ENCODE data around the gene SLC9A9. TPM values are rescaled to one million over a fixed set of nuclear protein-coding genes. Genes with fewer than 3 reads are reported as not detected.

SLC9A9 gene
- polyA plus RNA-seq, 1 experiment = 13.4 TPM

DNA sequence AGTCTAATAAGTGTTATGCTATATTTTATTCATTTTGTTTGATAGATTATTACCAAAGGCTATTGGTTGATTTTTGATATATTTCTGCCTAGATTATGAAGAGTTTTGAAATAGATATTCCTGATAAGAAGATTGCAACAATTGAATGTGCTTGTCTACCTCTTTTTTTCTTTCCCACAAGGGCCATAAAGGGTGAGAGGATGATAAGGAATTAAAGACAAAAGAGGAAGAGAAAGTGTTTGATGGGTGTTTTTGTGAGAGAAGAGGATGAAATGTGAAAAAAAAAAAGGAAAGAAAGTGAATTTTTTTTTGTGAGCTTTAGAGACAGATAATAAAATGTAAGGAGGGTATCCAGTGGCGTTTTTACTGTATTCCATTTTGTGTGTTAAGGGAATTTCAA is 484.3 kb downstream of the SLC9A9 start:
- CTCF ChIA-PET = no interaction called here
- no peak for TF ChIP-seq CTCF (IDR thresholded peaks at IDR 0.05; ENCODE audit: low read depth, low read length)

DNA sequence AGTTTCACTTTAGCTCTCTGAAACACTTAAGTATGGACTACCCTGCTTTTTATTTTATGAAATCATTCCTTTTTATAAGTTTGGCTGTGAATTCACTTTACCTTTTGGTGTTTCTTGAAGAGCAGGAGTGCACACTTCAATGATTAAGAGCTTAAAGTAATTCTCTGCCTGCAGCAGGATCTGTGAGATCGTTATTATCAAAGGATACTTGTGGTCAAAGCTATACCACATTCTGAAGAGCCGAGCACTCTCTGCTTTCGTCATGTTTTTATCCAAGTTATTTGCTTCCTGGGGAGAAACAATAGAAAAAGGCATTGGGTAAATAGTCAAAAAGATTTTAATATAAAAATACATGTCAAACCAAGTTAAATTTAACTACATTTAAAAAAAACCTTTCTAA is 485.0 kb downstream of the SLC9A9 start:
- CTCF ChIA-PET = no interaction called here

More for the DNA sequence above, 484.3 kb downstream of the SLC9A9 start:
- Histone ChIP-seq H3K4me3 (ENCODE audit: low read depth, low read length) (no peak overlapping the region), H3K27ac (ENCODE audit: low read depth, low read length) (no peak overlapping the region), H3K27me3 (ENCODE audit: control insufficient read depth, insufficient read depth, low read length) (no peaks in the 10 kb centered on the region), H3K9me3 (ENCODE audit: control insufficient read depth, insufficient read depth, low read length) (no peaks in the 10 kb centered on the region)
- POLR2A ChIA-PET = no interaction called here
- no peak for DNase-seq (ENCODE audit: low read depth, low spot score)

DNA sequence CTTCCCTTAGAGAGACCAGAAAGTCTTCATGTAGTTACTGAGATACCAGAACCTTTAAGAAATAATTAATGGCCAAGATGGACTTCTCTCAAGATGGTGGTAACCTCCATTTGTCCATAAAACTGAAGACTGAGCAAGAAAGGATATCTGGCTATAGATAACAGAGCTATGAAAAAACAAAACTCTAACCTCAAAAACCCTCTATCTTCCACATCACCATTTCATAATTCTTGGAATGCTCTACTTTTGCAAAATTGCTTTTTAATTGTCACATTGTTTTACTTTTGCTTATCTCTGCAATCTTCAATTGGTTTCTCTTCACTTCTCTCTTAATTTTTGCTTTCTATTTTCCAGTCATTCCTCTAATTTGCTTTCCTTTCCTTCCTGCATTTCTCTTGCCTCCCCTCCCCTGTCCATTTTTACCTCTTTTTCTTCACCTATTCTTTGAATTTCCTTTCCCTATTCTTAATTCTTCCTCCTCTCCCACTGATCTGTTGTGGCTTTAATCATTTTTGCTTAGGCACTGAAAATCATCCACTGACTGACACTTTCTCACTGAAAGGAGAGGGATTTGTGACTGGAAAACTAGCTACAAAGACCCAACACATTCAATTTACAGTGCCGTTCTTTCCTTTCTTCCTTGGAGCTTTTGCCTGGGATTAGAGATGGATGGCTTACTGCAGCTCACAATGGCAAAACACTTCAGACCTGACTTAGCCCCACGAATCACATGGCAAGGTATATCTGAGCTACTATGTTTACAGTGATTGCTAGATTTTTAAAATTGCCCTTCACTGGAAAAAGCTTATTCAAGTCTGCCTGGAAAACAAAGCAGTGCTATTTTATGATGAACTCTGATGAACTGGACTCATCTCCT is 485.9 kb downstream of the SLC9A9 start:
- POLR2A ChIA-PET = no interaction called here
- Histone ChIP-seq H3K27ac (ENCODE audit: low read depth, low read length) (no peak overlapping the region), H3K9me3 (ENCODE audit: control insufficient read depth, insufficient read depth, low read length) (no peaks in the 10 kb centered on the region), H3K4me3 (ENCODE audit: low read depth, low read length) (no peak overlapping the region), H3K27me3 (ENCODE audit: control insufficient read depth, insufficient read depth, low read length) (no peaks in the 10 kb centered on the region)
- no peak for TF ChIP-seq CTCF (IDR thresholded peaks at IDR 0.05; ENCODE audit: low read depth, low read length)
- CTCF ChIA-PET = no interaction called here
- DNase-seq (ENCODE audit: low read depth, low spot score) = no peak

More for the DNA sequence above, 485.0 kb downstream of the SLC9A9 start:
- TF ChIP-seq CTCF (IDR thresholded peaks at IDR 0.05; ENCODE audit: low read depth, low read length) = no peak
- no peak for DNase-seq (ENCODE audit: low read depth, low spot score)
- no peaks in the 10 kb centered on the region for H3K27me3 ChIP-seq (ENCODE audit: control insufficient read depth, insufficient read depth, low read length)
- H3K27ac ChIP-seq (ENCODE audit: low read depth, low read length) = no peak overlapping the region
- POLR2A ChIA-PET = no interaction called here
- no peak overlapping the region for H3K4me3 ChIP-seq (ENCODE audit: low read depth, low read length)
- H3K9me3 ChIP-seq (ENCODE audit: control insufficient read depth, insufficient read depth, low read length) = no peaks in the 10 kb centered on the region

DNA sequence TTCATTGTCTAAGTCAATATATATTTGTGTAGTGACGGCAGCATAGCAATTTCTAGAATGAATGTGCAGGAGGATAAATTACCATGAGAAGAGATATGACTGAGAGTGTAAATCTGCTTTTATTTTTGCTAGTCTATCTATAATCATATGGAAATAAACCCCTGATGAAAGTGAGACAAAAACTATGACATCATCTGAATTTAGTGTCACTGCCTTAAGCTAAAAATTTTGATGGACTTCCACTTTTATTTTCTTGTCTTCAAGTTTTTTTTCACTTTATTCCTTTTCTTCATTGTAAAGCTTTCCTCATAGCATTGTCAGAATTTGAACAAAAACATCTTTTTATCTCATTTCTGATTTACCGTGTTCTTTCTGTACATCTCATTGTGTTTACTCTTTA is 486.7 kb downstream of the SLC9A9 start:
- ChIA-PET CTCF (no interaction called here), POLR2A (no interaction called here)
- Histone ChIP-seq H3K9me3 (ENCODE audit: control insufficient read depth, insufficient read depth, low read length) (no peaks in the 10 kb centered on the region), H3K4me3 (ENCODE audit: low read depth, low read length) (no peak overlapping the region), H3K27ac (ENCODE audit: low read depth, low read length) (no peak overlapping the region), H3K27me3 (ENCODE audit: control insufficient read depth, insufficient read depth, low read length) (no peaks in the 10 kb centered on the region)
- no peak for DNase-seq (ENCODE audit: low read depth, low spot score)
- TF ChIP-seq CTCF (IDR thresholded peaks at IDR 0.05; ENCODE audit: low read depth, low read length) = no peak

GRCh38 chr3:143360244-143360643 is 488.0 kb downstream of the SLC9A9 start:
- Histone ChIP-seq H3K27ac (ENCODE audit: low read depth, low read length) (no peak overlapping the region), H3K4me3 (ENCODE audit: low read depth, low read length) (no peak overlapping the region), H3K27me3 (ENCODE audit: control insufficient read depth, insufficient read depth, low read length) (no peaks in the 10 kb centered on the region), H3K9me3 (ENCODE audit: control insufficient read depth, insufficient read depth, low read length) (no peaks in the 10 kb centered on the region)
- ChIA-PET POLR2A (no interaction called here), CTCF (no interaction called here)
- no peak for DNase-seq (ENCODE audit: low read depth, low spot score)
- no peak for TF ChIP-seq CTCF (IDR thresholded peaks at IDR 0.05; ENCODE audit: low read depth, low read length)

All from AG04450 (cell line).